Measurements from ENCODE around the gene POLR2E.
"Not testable (repeated sequence)": the region's sequence is repeated elsewhere in the genome, so short reads cannot be mapped to it uniquely, and the experiment has no call there.

POLR2E gene

GRCh38 chr19:1125601-1126467 is 30.7 kb upstream of the POLR2E start:
- no peak for DNase-seq (ENCODE audit: low read depth)

GRCh38 chr19:1123885-1124677 is 28.9 kb upstream of the POLR2E start:
- no peak for DNase-seq (ENCODE audit: low read depth)

- no peak for DNase-seq (ENCODE audit: low read depth)
Observed at GRCh38 chr19:1123381-1123780, 28.2 kb upstream of the POLR2E start.

GRCh38 chr19:1122972-1123363 is 27.8 kb upstream of the POLR2E start:
- DNase-seq (ENCODE audit: low read depth), result no peak

GRCh38 chr19:1122021-1122971 is 27.1 kb upstream of the POLR2E start:
- no peak for DNase-seq (ENCODE audit: low read depth)

GRCh38 chr19:1121395-1121794 is 26.2 kb upstream of the POLR2E start:
- no peak for DNase-seq (ENCODE audit: low read depth)

- DNase-seq (ENCODE audit: low read depth), result no peak
Observed at GRCh38 chr19:1119475-1120217, 24.5 kb upstream of the POLR2E start.

GRCh38 chr19:1118999-1119398 is 23.8 kb upstream of the POLR2E start:
- DNase-seq (ENCODE audit: low read depth), result no peak

- DNase-seq (ENCODE audit: low read depth), result no peak
Observed at GRCh38 chr19:1117654-1118053, 22.5 kb upstream of the POLR2E start.

GRCh38 chr19:1116726-1117581 is 21.8 kb upstream of the POLR2E start:
- no peak for DNase-seq (ENCODE audit: low read depth)

- no peak for DNase-seq (ENCODE audit: low read depth)
Observed at GRCh38 chr19:1115646-1116420, 20.7 kb upstream of the POLR2E start.

GRCh38 chr19:1114728-1115127 is 19.6 kb upstream of the POLR2E start:
- not testable (repeated sequence) for DNase-seq (ENCODE audit: low read depth)

- no peak for DNase-seq (ENCODE audit: low read depth)
Observed at GRCh38 chr19:1113986-1114483, 18.9 kb upstream of the POLR2E start.

GRCh38 chr19:1113030-1113985 is 18.1 kb upstream of the POLR2E start:
- DNase-seq (ENCODE audit: low read depth), result peak; percentile 74

GRCh38 chr19:1112268-1113029 is 17.3 kb upstream of the POLR2E start:
- DNase-seq (ENCODE audit: low read depth), result no peak

- DNase-seq (ENCODE audit: low read depth), result no peak
Observed at GRCh38 chr19:1111641-1112267, 16.6 kb upstream of the POLR2E start.

Data from stimulated activated CD4-positive, alpha-beta T cell treated with anti-CD3 and anti-CD28 coated beads, Interleukin-2, amount 100 ng/mL, for 4 hours (primary cell).